NT2/D1 (cell line): ENCODE data around the gene CACNB1.

ENCODE experiments used
- SUZ12 ChIP-seq: IDR thresholded peaks from 2 replicates; pipeline ENCODE4 v1.6.1; 2011; ENCODE audit not compliant: insufficient read length, insufficient read depth; ENCODE audit errors: extremely low read depth
- YY1 ChIP-seq: IDR thresholded peaks from 2 replicates; pipeline ENCODE4 v1.6.1; 2011; ENCODE audit not compliant: insufficient read length, insufficient read depth
- ZNF274 ChIP-seq: IDR thresholded peaks from 2 replicates; pipeline ENCODE4 v1.6.1; 2011; ENCODE audit warnings: mild to moderate bottlenecking, low read depth, low read length

DNA sequence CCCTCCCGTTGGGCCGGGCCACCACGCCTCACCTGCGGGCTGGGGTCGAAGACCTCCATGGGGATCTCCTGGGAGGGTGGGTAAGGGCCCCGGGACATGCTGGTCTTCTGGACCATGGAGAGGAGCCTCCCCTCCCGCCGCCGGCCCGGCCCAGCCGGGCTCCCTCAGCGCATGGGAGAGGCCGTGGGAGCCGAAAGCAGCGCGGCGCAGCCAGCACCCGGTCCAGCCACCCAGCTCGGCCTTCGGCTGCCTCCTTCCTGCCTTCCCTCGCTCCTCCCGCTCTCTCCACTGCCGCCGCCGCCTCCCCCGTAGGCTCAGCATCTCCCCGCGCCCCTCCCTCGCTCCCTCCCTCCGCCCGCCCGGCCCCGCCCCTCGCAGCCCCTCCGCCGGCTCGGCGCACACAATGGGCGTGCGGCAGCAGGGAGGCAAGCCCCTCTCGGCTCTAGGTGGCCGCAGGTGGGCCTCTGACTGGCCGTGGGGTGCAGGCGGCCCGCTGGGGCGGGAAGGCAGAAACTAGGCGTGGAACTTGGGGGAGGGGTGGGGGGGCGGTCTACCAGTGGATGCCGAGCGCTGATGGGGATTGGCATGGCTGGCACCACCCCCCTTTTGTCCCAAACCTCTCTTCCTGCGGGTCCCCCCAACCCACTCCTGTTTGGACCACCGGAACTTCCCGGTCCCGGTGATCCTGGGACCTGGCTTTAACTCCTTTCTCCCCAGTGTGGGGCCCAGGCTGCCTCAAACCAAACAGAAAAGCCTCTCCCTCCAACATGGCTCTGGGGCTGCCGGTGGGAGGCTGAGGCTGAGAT lies at the start of gene CACNB1:
- no peak for TF ChIP-seq YY1
- no peak for TF ChIP-seq SUZ12
- TF ChIP-seq ZNF274 = no peak
